ENCODE results near the gene PPP1R3F.

DNA sequence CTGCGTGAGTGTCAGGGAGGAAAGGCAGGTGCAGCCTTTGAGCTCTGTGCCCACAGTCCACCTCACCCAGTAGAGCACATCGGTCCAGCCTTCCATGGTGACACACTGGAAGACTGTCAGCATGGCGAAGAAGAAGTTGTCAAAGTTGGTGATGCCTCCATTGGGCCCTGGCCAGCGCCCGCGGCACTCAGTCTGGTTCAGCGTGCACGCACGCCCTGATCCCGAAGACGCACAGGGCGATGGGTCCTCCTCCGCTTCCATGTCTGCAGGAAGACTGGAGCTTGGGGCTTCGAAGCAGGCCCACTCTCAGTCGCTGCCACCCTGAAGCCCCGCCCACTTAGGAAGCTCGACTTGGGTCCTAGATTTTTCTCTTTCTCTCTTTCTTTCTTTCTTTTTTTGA is 41.4 kb upstream of the PPP1R3F start:
- TF ChIP-seq POLR2AphosphoS5 (IDR thresholded peaks at IDR 0.05) (no peak), POLR2A (IDR thresholded peaks at IDR 0.05) (no peak)
- TF ChIP-seq, protein P1, sequence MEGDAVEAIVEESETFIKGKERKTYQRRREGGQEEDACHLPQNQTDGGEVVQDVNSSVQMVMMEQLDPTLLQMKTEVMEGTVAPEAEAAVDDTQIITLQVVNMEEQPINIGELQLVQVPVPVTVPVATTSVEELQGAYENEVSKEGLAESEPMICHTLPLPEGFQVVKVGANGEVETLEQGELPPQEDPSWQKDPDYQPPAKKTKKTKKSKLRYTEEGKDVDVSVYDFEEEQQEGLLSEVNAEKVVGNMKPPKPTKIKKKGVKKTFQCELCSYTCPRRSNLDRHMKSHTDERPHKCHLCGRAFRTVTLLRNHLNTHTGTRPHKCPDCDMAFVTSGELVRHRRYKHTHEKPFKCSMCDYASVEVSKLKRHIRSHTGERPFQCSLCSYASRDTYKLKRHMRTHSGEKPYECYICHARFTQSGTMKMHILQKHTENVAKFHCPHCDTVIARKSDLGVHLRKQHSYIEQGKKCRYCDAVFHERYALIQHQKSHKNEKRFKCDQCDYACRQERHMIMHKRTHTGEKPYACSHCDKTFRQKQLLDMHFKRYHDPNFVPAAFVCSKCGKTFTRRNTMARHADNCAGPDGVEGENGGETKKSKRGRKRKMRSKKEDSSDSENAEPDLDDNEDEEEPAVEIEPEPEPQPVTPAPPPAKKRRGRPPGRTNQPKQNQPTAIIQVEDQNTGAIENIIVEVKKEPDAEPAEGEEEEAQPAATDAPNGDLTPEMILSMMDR (IDR thresholded peaks at IDR 0.05): no peak

All from transverse colon (tissue), 4 donors.